GM10248 (cell line): Measurements from ENCODE around the gene CCDC192.
"Not testable (repeated sequence)": the region's sequence is repeated elsewhere in the genome, so short reads cannot be mapped to it uniquely, and the experiment has no call there.

Experiments
- CTCF ChIA-PET: fragments of 300-600 bp; sonication (Branson Sonifier 250); formaldehyde crosslinking; extraction: SDS; loops from one replicate; lab custom pipeline; 2021; ENCODE audit warnings: antibody characterized with exemption; lab: Yijun Ruan, JAX
- POLR2A ChIA-PET: fragments of 350-650 bp; sonication (Branson Sonifier 250); formaldehyde crosslinking; extraction: SDS; loops from one replicate; lab custom pipeline; 2020; ENCODE audit warnings: antibody characterized with exemption; lab: Yijun Ruan, JAX
- DNase-seq: peaks from one replicate; pipeline ENCODE4 v3.0.0; 2012; ENCODE audit errors: extremely low spot score
- CTCF ChIP-seq: IDR thresholded peaks from 2 replicates; pipeline ENCODE4 v1.5.1; 2012; ENCODE audit warnings: mild to moderate bottlenecking, low read depth; ENCODE audit errors: extremely low read depth, missing control alignments, control extremely low read depth

The CCDC192 gene

GRCh38 chr5:127666043-127666716 lies 37.0 kb upstream of the CCDC192 start:
- CTCF ChIA-PET = interaction anchor here (0.9 kb wide), 1 partner anchor 39 kb away, joined by 3 read pairs; no protein-coding TSS in a partner anchor
- no peak for TF ChIP-seq CTCF
- DNase-seq = no peak
- POLR2A ChIA-PET = no interaction called here

GRCh38 chr5:127667926-127668325 lies 35.3 kb upstream of the CCDC192 start:
- CTCF ChIA-PET = interaction anchor here (1.4 kb wide), 1 partner anchor 18 kb away, joined by 5 read pairs; the partner anchor contains the start of gene CTXN3
- TF ChIP-seq CTCF = no peak
- POLR2A ChIA-PET = no interaction called here
- DNase-seq = no peak

- no peak for DNase-seq
- TF ChIP-seq CTCF = no peak
- CTCF ChIA-PET = interaction anchor here (1.5 kb wide), 1 partner anchor 71 kb away, joined by 3 read pairs; no protein-coding TSS in a partner anchor
- POLR2A ChIA-PET = no interaction called here
Observed at GRCh38 chr5:127671218-127671617, 32.0 kb upstream of the CCDC192 start.

GRCh38 chr5:127673117-127673800 lies 29.9 kb upstream of the CCDC192 start:
- ChIA-PET POLR2A (no interaction called here), CTCF (interaction anchor here (1.0 to 2.1 kb wide), 5 partner anchors 8 to 528 kb away, joined by 3 to 7 read pairs (median 3); no protein-coding TSS in a partner anchor)
- no peak for TF ChIP-seq CTCF
- DNase-seq = no peak

GRCh38 chr5:127676951-127677350 lies 26.2 kb upstream of the CCDC192 start:
- POLR2A ChIA-PET, DNase-seq: not testable (repeated sequence)
- CTCF ChIA-PET = interaction anchor here (1.0 kb wide), 1 partner anchor 9 kb away, joined by 3 read pairs; no protein-coding TSS in a partner anchor

GRCh38 chr5:127679691-127680330 lies 23.4 kb upstream of the CCDC192 start:
- CTCF ChIA-PET, DNase-seq, POLR2A ChIA-PET: not testable (repeated sequence)

GRCh38 chr5:127680595-127680994 lies 22.6 kb upstream of the CCDC192 start:
- POLR2A ChIA-PET = no interaction called here

More at GRCh38 chr5:127680595-127680994, 22.6 kb upstream of the CCDC192 start:
- no peak for DNase-seq
- no peak for TF ChIP-seq CTCF
- CTCF ChIA-PET = interaction anchor here (1.1 kb wide), 1 partner anchor 7 kb away, joined by 3 read pairs; no protein-coding TSS in a partner anchor
